SK-N-SH (cell line): Measurements from ENCODE around the gene MRGPRD. TPM values are rescaled to one million over a fixed set of nuclear protein-coding genes. Genes with fewer than 3 reads are reported as not detected.

ENCODE experiments used
- CTCF ChIA-PET: fragments of 300-600, 350-600 bp; formaldehyde crosslinking; extraction: SDS; loops from one replicate; lab custom pipeline; 2021; lab: Yijun Ruan, JAX
- POLR2A ChIA-PET: fragments of 350-600 bp; sonication (Branson Sonifier 250); formaldehyde crosslinking; extraction: SDS; loops from one replicate; lab custom pipeline; 2020; ENCODE audit warnings: antibody characterized with exemption, inconsistent platforms; lab: Yijun Ruan, JAX
- DNase-seq: peaks from one replicate; pipeline ENCODE4 v3.0.0; 2012
- H2AFZ ChIP-seq: fragments of 200-600 bp; sonication (generic); 2 replicates; pipeline ENCODE4 v1.8.1; 2016; ENCODE audit warnings: antibody characterized with exemption, mild to moderate bottlenecking, low read depth
- H3F3A ChIP-seq: fragments of 200-600 bp; sonication (generic); replicated peaks from 2 replicates; pipeline ENCODE3; 2016; ENCODE audit warnings: antibody characterized with exemption, mild to moderate bottlenecking; ENCODE audit not compliant: insufficient read depth
- H3K27ac ChIP-seq, 2 experiments: fragments of 200-500 bp in 1 of 2; fragments of 200-600 bp in 1 of 2; sonication (Bioruptor generic) in 1 of 2; sonication (generic), shearing (Covaris generic) in 1 of 2; 2 replicates each; pipeline versions ENCODE4 v1.5.1 to v1.6.1; 2014 to 2016; ENCODE audit warnings: low read depth in 2 of 2, inconsistent platforms in 1 of 2, low read length in 1 of 2, mild to moderate bottlenecking in 1 of 2, mixed read lengths in 1 of 2
- H3K27me3 ChIP-seq: fragments of 200-600 bp; sonication (generic), shearing (Covaris generic); 2 replicates; pipeline ENCODE4 v1.6.1; 2016; ENCODE audit warnings: mixed run types; ENCODE audit not compliant: insufficient read depth
- H3K36me3 ChIP-seq, 2 experiments: fragments of 200-500 bp in 1 of 2; fragments of 200-600 bp in 1 of 2; sonication (Bioruptor generic) in 1 of 2; sonication (generic) in 1 of 2; replicated peaks in 1 of 2; 2 replicates each; pipeline versions ENCODE3 to v1.5.1; 2014 to 2016; ENCODE audit warnings: low read length in 1 of 2, mild to moderate bottlenecking in 1 of 2; ENCODE audit not compliant: insufficient read depth in 2 of 2, control insufficient read depth in 1 of 2
- H3K4me1 ChIP-seq, 2 experiments: fragments of 200-500 bp in 1 of 2; fragments of 200-600 bp in 1 of 2; sonication (Bioruptor generic) in 1 of 2; sonication (generic), shearing (Covaris generic) in 1 of 2; 2 replicates each; pipeline versions ENCODE4 v1.5.1 to v1.6.1; 2014 to 2016; ENCODE audit warnings: low read depth in 1 of 2, low read length in 1 of 2, mixed run types in 1 of 2; ENCODE audit not compliant: insufficient read depth in 2 of 2, control insufficient read depth in 1 of 2
- H3K4me2 ChIP-seq: fragments of 200-600 bp; sonication (generic), shearing (Covaris generic); 2 replicates; pipeline ENCODE4 v1.6.1; 2017; ENCODE audit warnings: mixed run types
- H3K4me3 ChIP-seq, 2 experiments: fragments of 200-500 bp in 1 of 2; fragments of 200-600 bp in 1 of 2; sonication (Bioruptor generic) in 1 of 2; sonication (generic), shearing (Covaris generic) in 1 of 2; 2 replicates each; pipeline versions ENCODE4 v1.5.1 to v1.8.1; 2014 to 2016; ENCODE audit warnings: low read depth in 2 of 2, inconsistent platforms in 1 of 2, low read length in 1 of 2, mild to moderate bottlenecking in 1 of 2, mixed read lengths in 1 of 2, moderate library complexity in 1 of 2
- H3K79me2 ChIP-seq: fragments of 200-600 bp; sonication (generic); 2 replicates; pipeline ENCODE4 v1.8.1; 2017; ENCODE audit warnings: mild to moderate bottlenecking; ENCODE audit not compliant: insufficient read depth
- H3K9ac ChIP-seq: fragments of 200-600 bp; sonication (generic); 2 replicates; pipeline ENCODE4 v1.6.1; 2017; ENCODE audit warnings: mixed run types
- H3K9me2 ChIP-seq: fragments of 200-600 bp; sonication (generic); 2 replicates; pipeline ENCODE4 v1.6.1; 2017; ENCODE audit warnings: mixed run types
- H3K9me3 ChIP-seq: fragments of 200-600 bp; sonication (generic); 2 replicates; pipeline ENCODE4 v1.6.1; 2017; ENCODE audit warnings: mixed run types, mild to moderate bottlenecking, moderate library complexity
- H4K20me1 ChIP-seq: fragments of 200-600 bp; sonication (generic); 2 replicates; pipeline ENCODE4 v1.6.1; 2017; ENCODE audit warnings: mild to moderate bottlenecking, mixed run types; ENCODE audit not compliant: insufficient read depth
- CHD2 ChIP-seq: fragments of 150-350 bp; IDR thresholded peaks from 2 replicates; pipeline ENCODE4 v1.6.1; 2018; ENCODE audit warnings: low read length; ENCODE audit not compliant: partially characterized antibody
- CTCF ChIP-seq: fragments of 200-600 bp; sonication (generic); IDR thresholded peaks from 2 replicates; pipeline ENCODE4 v1.6.1; 2017; ENCODE audit warnings: antibody characterized with exemption, mild to moderate bottlenecking, moderate library complexity
- FOXJ3 ChIP-seq: sonication (generic); formaldehyde crosslinking; IDR thresholded peaks from 2 replicates; pipeline ENCODE4 v1.5.1; 2020; ENCODE audit warnings: mild to moderate bottlenecking, missing genetic modification reagents
- GATA2 ChIP-seq: sonication (generic); formaldehyde crosslinking; IDR thresholded peaks from 2 replicates; pipeline ENCODE4 v1.5.0; 2020; ENCODE audit warnings: mild to moderate bottlenecking, missing genetic modification reagents
- MEF2A ChIP-seq: IDR thresholded peaks from 2 replicates; pipeline ENCODE4 v1.4.0; 2012; ENCODE audit warnings: low read depth, borderline replicate concordance
- MXI1 ChIP-seq: IDR thresholded peaks from 2 replicates; pipeline ENCODE4 v1.6.1; 2012; ENCODE audit warnings: mild to moderate bottlenecking, low read depth, low read length, improper control_type of control experiment
- NFIC ChIP-seq: IDR thresholded peaks from 2 replicates; pipeline ENCODE4 v1.4.0; 2012; ENCODE audit warnings: borderline replicate concordance
- RCOR1 ChIP-seq: fragments of 150-350 bp; IDR thresholded peaks from 2 replicates; pipeline ENCODE4 v1.6.1; 2017; ENCODE audit warnings: antibody characterized with exemption, low read length
- RFX5 ChIP-seq: IDR thresholded peaks from 2 replicates; pipeline ENCODE4 v1.6.1; 2012; ENCODE audit warnings: mild to moderate bottlenecking, improper control_type of control experiment, low read length
- RXRA ChIP-seq: IDR thresholded peaks from 2 replicates; pipeline ENCODE4 v1.4.0; 2012; ENCODE audit warnings: low read depth, mild to moderate bottlenecking, borderline replicate concordance
- YY1 ChIP-seq: IDR thresholded peaks from 2 replicates; pipeline ENCODE4 v1.4.0; 2012; ENCODE audit warnings: low read depth, mild to moderate bottlenecking
- ZBTB33 ChIP-seq: IDR thresholded peaks from 2 replicates; pipeline ENCODE4 v1.4.0; 2012; ENCODE audit warnings: low read depth, borderline replicate concordance
- polyA plus RNA-seq, 3 experiments: library from polyadenylated mRNA; depleted of rRNA; stranded (reverse); fragments of >200 nt; gene quantifications; 2 replicates each; pipeline ENCODE4 v1.2.3, GENCODE V29; 2012
- TF ChIP-seq, protein P1 (sequence below): fragments of 150-350 bp; IDR thresholded peaks from 2 replicates; pipeline ENCODE4 v1.6.1; 2016; ENCODE audit warnings: mild to moderate bottlenecking, low read depth, low read length
- TF ChIP-seq, protein P2 (sequence below): IDR thresholded peaks from 2 replicates; pipeline ENCODE4; 2012

The MRGPRD gene
- polyA plus RNA-seq, 1 of the 3 experiments (the other 2 are of a cell fraction) = not detected

DNA sequence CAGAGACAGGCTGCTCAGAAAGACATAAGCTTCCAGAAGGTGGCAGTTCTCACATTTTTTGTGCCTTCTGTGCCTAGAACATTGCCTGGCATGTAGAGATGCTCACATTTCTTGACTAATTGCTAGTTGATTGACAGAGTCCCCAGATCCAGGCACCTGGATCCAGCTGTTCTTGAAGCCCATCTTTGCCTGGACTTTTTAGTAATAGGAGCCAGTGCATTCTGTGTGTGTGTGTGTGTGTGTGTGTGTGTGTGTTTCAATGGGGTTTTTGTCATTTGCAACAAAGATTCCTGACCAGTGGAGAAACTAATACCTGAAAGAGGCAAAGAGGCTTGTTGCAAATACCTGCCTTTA lies 17.2 kb upstream of the MRGPRD start:
- Histone ChIP-seq H3K79me2 (no peaks in the 10 kb centered on the region), H2AFZ (no peak overlapping the region), H3K27me3 (no peaks in the 10 kb centered on the region), H3K36me3 (no peaks in the 10 kb centered on the region), H3K9me2 (no peaks in the 10 kb centered on the region), H3K9ac (no peak overlapping the region)
- no peak for TF ChIP-seq NFIC
- TF ChIP-seq, protein P1, sequence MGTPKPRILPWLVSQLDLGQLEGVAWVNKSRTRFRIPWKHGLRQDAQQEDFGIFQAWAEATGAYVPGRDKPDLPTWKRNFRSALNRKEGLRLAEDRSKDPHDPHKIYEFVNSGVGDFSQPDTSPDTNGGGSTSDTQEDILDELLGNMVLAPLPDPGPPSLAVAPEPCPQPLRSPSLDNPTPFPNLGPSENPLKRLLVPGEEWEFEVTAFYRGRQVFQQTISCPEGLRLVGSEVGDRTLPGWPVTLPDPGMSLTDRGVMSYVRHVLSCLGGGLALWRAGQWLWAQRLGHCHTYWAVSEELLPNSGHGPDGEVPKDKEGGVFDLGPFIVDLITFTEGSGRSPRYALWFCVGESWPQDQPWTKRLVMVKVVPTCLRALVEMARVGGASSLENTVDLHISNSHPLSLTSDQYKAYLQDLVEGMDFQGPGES = no peak
- TF ChIP-seq ZBTB33 = no peak
- no peak for TF ChIP-seq CTCF
- TF ChIP-seq, protein P2, sequence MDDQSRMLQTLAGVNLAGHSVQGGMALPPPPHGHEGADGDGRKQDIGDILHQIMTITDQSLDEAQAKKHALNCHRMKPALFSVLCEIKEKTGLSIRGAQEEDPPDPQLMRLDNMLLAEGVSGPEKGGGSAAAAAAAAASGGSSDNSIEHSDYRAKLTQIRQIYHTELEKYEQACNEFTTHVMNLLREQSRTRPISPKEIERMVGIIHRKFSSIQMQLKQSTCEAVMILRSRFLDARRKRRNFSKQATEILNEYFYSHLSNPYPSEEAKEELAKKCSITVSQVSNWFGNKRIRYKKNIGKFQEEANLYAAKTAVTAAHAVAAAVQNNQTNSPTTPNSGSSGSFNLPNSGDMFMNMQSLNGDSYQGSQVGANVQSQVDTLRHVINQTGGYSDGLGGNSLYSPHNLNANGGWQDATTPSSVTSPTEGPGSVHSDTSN = no peak
- no peak for TF ChIP-seq RFX5
- no peak for TF ChIP-seq MEF2A
- no peak for TF ChIP-seq YY1
- TF ChIP-seq FOXJ3 (CRISPR knock-in tag) = no peak
- no peak for TF ChIP-seq RCOR1
- TF ChIP-seq MXI1 = no peak
- no peak for TF ChIP-seq RXRA
- TF ChIP-seq GATA2 (CRISPR knock-in tag) = no peak
- TF ChIP-seq CHD2 = no peak
- TF ChIP-seq, all 33 proteins: peak for 0
- DNase-seq = no peak
- Histone ChIP-seq H3K4me1 (peaks cover 14 to 40% of the 10 kb centered on the region in 2 experiments), H3K9me3 (no peaks in the 10 kb centered on the region), H4K20me1 (no peaks in the 10 kb centered on the region), H3K4me3 (no peak overlapping the region), H3F3A (no peaks in the 10 kb centered on the region), H3K27ac (peak overlapping the region in 1 of 2 experiments; percentile 89; a peak in 2 of 4 replicates), H3K4me2 (no peak overlapping the region)
- ChIA-PET POLR2A (interaction anchor here (0.7 to 1.2 kb wide), 2 partner anchors 13 kb away, joined by 3 read pairs; no protein-coding TSS in a partner anchor), CTCF (interaction anchor here (1.2 kb wide), 1 partner anchor 13 kb away, joined by 4 read pairs; no protein-coding TSS in a partner anchor)
